SU-DHL-6 (cell line): Measurements from ENCODE around the gene CST6.

ENCODE experiments used
- H2AFZ ChIP-seq: fragments of 200-600 bp; sonication (generic); 2 replicates; pipeline ENCODE4 v1.6.1; 2014; ENCODE audit warnings: low read depth, mild to moderate bottlenecking, moderate library complexity, mixed read lengths, antibody characterized with exemption, low read length; ENCODE audit not compliant: severe bottlenecking
- H3F3A ChIP-seq: fragments of 200-600 bp; shearing (Covaris generic); 2 replicates; pipeline ENCODE4 v1.6.0; 2016; ENCODE audit warnings: antibody characterized with exemption, mild to moderate bottlenecking; ENCODE audit not compliant: insufficient read depth
- H3K27ac ChIP-seq: fragments of 200-600 bp; sonication (generic); 2 replicates; pipeline ENCODE4 v1.5.1; 2016; ENCODE audit warnings: low read depth, mild to moderate bottlenecking, low read length, moderate library complexity, mixed read lengths
- H3K27me3 ChIP-seq: fragments of 200-600 bp; sonication (generic), shearing (Covaris generic); 2 replicates; pipeline ENCODE4 v1.6.0; 2014; ENCODE audit warnings: mild to moderate bottlenecking, low read length
- H3K36me3 ChIP-seq: fragments of 200-600 bp; sonication (generic); 2 replicates; pipeline ENCODE4 v1.6.1; 2014; ENCODE audit warnings: mild to moderate bottlenecking, low read length, mixed read lengths
- H3K4me2 ChIP-seq: fragments of 300-600, 200-600 bp; shearing (Covaris generic), sonication (generic); 2 replicates; pipeline ENCODE4 v1.6.0; 2014; ENCODE audit warnings: low read length, low read depth, mild to moderate bottlenecking; ENCODE audit not compliant: poor library complexity, severe bottlenecking
- H3K4me3 ChIP-seq: fragments of 200-600 bp; sonication (generic); 2 replicates; pipeline ENCODE4 v1.5.1; 2014; ENCODE audit warnings: antibody characterized with exemption, low read length, mild to moderate bottlenecking, mixed read lengths; ENCODE audit not compliant: insufficient read depth, poor library complexity, severe bottlenecking
- H3K79me2 ChIP-seq: fragments of 200-600 bp; sonication (generic); 2 replicates; pipeline ENCODE4 v1.6.1; 2014; ENCODE audit warnings: mild to moderate bottlenecking, low read length, moderate library complexity; ENCODE audit not compliant: insufficient read depth
- H3K9ac ChIP-seq: fragments of 200-600 bp; sonication (generic); 2 replicates; pipeline ENCODE4 v1.7.0; 2014; ENCODE audit warnings: mild to moderate bottlenecking, low read length
- H3K9me2 ChIP-seq: fragments of 200-600 bp; sonication (generic); replicated peaks from 2 replicates; pipeline ENCODE4 v1.6.1; 2014; ENCODE audit warnings: low read length; ENCODE audit not compliant: insufficient read depth
- H3K9me3 ChIP-seq: fragments of 200-600 bp; sonication (generic); 2 replicates; pipeline ENCODE4 v1.6.1; 2014; ENCODE audit warnings: low read length, mixed read lengths; ENCODE audit not compliant: insufficient read depth
- H4K20me1 ChIP-seq: fragments of 200-600 bp; sonication (generic); 2 replicates; pipeline ENCODE4 v1.6.1; 2014; ENCODE audit warnings: low read depth, mild to moderate bottlenecking, antibody characterized with exemption, low read length, moderate library complexity, mixed read lengths
- EZH2phosphoT487 ChIP-seq: fragments of 200-600 bp; sonication (generic), shearing (Covaris generic); conservative IDR thresholded peaks from 2 replicates; pipeline ENCODE4 v1.6.1; 2018; ENCODE audit warnings: mild to moderate bottlenecking, antibody characterized with exemption, low read length, moderate library complexity, mixed read lengths
- TF ChIP-seq, protein P1 (sequence below): fragments of 200-600 bp; sonication (generic); IDR thresholded peaks from one replicate; pipeline ENCODE4 v1.5.1; 2017; ENCODE audit warnings: antibody characterized with exemption, mild to moderate bottlenecking, low read length, moderate library complexity; ENCODE audit not compliant: insufficient read depth, poor library complexity, severe bottlenecking

The CST6 gene

DNA sequence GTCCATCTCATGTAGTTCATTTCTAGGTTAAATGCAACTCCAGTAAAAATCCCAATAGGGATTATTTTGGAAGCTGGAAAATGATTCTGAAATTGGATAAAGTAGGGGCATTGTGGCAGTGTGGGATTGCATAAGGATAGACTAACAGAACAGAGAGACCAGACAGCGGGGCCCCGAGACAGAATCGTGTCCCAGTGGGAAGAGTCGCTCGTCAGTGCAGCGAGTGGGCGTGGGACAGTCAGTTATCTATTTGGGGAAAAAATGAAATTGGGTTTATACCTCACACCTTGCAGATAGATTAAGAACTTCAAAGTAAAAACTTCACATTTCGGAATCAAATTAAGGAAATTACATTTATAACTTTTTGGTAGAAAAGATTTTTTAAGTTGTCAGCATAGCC, 39.7 kb upstream of the CST6 start:
- TF ChIP-seq, protein P1, sequence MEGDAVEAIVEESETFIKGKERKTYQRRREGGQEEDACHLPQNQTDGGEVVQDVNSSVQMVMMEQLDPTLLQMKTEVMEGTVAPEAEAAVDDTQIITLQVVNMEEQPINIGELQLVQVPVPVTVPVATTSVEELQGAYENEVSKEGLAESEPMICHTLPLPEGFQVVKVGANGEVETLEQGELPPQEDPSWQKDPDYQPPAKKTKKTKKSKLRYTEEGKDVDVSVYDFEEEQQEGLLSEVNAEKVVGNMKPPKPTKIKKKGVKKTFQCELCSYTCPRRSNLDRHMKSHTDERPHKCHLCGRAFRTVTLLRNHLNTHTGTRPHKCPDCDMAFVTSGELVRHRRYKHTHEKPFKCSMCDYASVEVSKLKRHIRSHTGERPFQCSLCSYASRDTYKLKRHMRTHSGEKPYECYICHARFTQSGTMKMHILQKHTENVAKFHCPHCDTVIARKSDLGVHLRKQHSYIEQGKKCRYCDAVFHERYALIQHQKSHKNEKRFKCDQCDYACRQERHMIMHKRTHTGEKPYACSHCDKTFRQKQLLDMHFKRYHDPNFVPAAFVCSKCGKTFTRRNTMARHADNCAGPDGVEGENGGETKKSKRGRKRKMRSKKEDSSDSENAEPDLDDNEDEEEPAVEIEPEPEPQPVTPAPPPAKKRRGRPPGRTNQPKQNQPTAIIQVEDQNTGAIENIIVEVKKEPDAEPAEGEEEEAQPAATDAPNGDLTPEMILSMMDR, result no peak
- no peak for TF ChIP-seq EZH2phosphoT487
- Histone ChIP-seq H3K27ac (no peak overlapping the region), H3K4me3 (no peak overlapping the region), H4K20me1 (no peaks in the 10 kb centered on the region), H3K27me3 (no peaks in the 10 kb centered on the region), H2AFZ (no peak overlapping the region), H3K9me2 (no peaks in the 10 kb centered on the region), H3K9ac (no peak overlapping the region), H3F3A (peaks cover 5% of the 10 kb centered on the region; the same call in 1 of the 2 replicates), H3K36me3 (no peaks in the 10 kb centered on the region), H3K79me2 (no peaks in the 10 kb centered on the region), H3K9me3 (no peaks in the 10 kb centered on the region), H3K4me2 (no peak overlapping the region)

DNA sequence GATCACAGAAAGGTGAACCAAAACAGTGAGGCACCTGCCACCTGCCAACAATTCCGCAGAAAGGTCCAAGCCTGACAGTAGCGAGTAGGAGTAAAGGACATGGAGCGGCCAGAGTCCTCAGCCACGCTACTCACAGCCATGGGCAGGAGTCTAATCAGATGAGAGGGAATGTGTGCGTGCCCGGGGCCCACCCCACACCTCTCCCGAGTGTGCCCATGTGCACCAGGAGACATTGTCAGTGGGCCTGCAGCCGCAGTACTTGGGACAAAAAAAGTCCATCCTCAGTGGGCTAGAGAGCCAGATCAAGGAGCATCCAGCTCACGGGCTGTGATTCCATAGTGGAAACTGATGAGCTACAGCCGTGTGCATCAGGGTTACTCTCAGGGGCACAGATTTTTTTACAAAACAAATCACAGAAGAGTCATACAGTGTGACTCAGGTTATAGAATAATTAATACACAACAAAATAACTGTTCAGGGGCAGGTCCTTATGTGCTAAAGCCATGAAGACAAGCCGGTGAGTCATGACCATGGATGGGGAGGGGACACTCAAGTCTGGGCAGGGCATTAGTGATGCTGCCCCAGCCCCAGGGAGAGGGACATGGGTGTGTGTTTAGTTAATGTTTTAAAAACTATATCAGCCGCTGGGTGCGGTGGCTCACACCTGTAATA, 38.2 kb upstream of the CST6 start:
- H3K4me2 ChIP-seq, result no peak overlapping the region
- H4K20me1 ChIP-seq, result no peaks in the 10 kb centered on the region; the same call in 1 of the 2 replicates
- H3F3A ChIP-seq, result peaks cover 5% of the 10 kb centered on the region; the same call in 1 of the 2 replicates
- no peak overlapping the region for H3K9ac ChIP-seq
- no peak overlapping the region for H3K4me3 ChIP-seq
- no peak overlapping the region for H3K27ac ChIP-seq
- H3K27me3 ChIP-seq, result no peaks in the 10 kb centered on the region
- H3K79me2 ChIP-seq, result no peaks in the 10 kb centered on the region
- H3K9me2 ChIP-seq, result no peaks in the 10 kb centered on the region
- no peaks in the 10 kb centered on the region for H3K36me3 ChIP-seq
- no peaks in the 10 kb centered on the region for H3K9me3 ChIP-seq
- TF ChIP-seq, protein P1, result no peak
- no peak for TF ChIP-seq EZH2phosphoT487
- H2AFZ ChIP-seq, result no peak overlapping the region

DNA sequence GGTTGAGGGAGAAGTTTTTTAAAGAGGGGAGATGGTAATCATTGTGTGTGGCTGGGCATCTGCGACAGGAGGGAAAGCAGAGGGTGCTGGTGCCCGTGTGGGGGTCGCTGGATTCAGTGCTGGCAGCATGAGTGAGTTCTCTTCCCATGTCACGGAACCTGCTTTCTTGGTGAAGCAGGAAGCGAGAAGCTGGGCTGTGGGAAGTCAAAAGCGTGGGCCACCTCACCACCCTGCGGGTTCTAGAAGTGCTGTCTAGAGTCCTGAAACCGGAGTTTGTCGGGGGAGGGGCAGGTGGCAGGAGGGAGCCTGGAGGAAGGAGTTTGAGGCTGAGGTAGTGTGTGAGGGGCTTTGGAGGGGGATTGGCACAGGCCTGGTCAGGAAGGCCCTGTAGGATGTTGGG, 36.0 kb upstream of the CST6 start:
- Histone ChIP-seq H3K9me3 (no peaks in the 10 kb centered on the region), H3F3A (peaks cover 5% of the 10 kb centered on the region; the same call in 1 of the 2 replicates), H3K4me2 (no peak overlapping the region), H3K4me3 (no peak overlapping the region), H3K36me3 (no peaks in the 10 kb centered on the region), H4K20me1 (no peaks in the 10 kb centered on the region; the same call in 1 of the 2 replicates), H2AFZ (no peak overlapping the region), H3K27me3 (no peaks in the 10 kb centered on the region), H3K9me2 (no peaks in the 10 kb centered on the region), H3K79me2 (no peaks in the 10 kb centered on the region), H3K27ac (no peak overlapping the region), H3K9ac (no peak overlapping the region)
- TF ChIP-seq, protein P1, result no peak
- TF ChIP-seq EZH2phosphoT487, result no peak
